HG03565 (cell line): Measurements from ENCODE around the gene AMZ1.

Source experiments
- ATAC-seq: cut with Tn5 transposase; IDR thresholded peaks from one replicate; pipeline ENCODE4 v1.9.1; 2021; ENCODE audit warnings: mild to moderate bottlenecking, moderate library complexity; ENCODE audit not compliant: unreplicated experiment

AMZ1 gene

GRCh38 chr7:2687881-2688318 is at the start of gene AMZ1:
AMZ1 (plus strand) TSS chr7:2688202; CDS start chr7:2700452, 12,250 bp downstream.
- no peak for ATAC-seq

GRCh38 chr7:2638224-2638991 is 49.6 kb upstream of the AMZ1 start:
- ATAC-seq = no peak

- no peak for ATAC-seq
Observed at GRCh38 chr7:2639181-2639681, 48.8 kb upstream of the AMZ1 start.

GRCh38 chr7:2639695-2640481 is 48.1 kb upstream of the AMZ1 start:
- ATAC-seq = no peak

GRCh38 chr7:2640482-2640830 is 47.5 kb upstream of the AMZ1 start:
- no peak for ATAC-seq

GRCh38 chr7:2640846-2641316 is 47.1 kb upstream of the AMZ1 start:
- ATAC-seq = no peak

- no peak for ATAC-seq
Observed at GRCh38 chr7:2641406-2642393, 46.3 kb upstream of the AMZ1 start.

- no peak for ATAC-seq
Observed at GRCh38 chr7:2643386-2644219, 44.4 kb upstream of the AMZ1 start.

- no peak for ATAC-seq
Observed at GRCh38 chr7:2644220-2644561, 43.8 kb upstream of the AMZ1 start.

GRCh38 chr7:2644562-2645273 is 43.3 kb upstream of the AMZ1 start:
- no peak for ATAC-seq

GRCh38 chr7:2645274-2645868 is 42.6 kb upstream of the AMZ1 start:
- no peak for ATAC-seq

GRCh38 chr7:2646336-2646679 is 41.7 kb upstream of the AMZ1 start:
- no peak for ATAC-seq

GRCh38 chr7:2646680-2647571 is 41.1 kb upstream of the AMZ1 start:
- ATAC-seq = no peak

GRCh38 chr7:2647594-2648172 is 40.3 kb upstream of the AMZ1 start:
- no peak for ATAC-seq

- ATAC-seq = no peak
Observed at GRCh38 chr7:2649139-2649838, 38.7 kb upstream of the AMZ1 start.

GRCh38 chr7:2649991-2650390 is 38.0 kb upstream of the AMZ1 start:
- ATAC-seq = no peak

- ATAC-seq = no peak
Observed at GRCh38 chr7:2650451-2650850, 37.6 kb upstream of the AMZ1 start.
